SU-DHL-6 (cell line): Measurements from ENCODE around the gene RALGPS1.

Experiments
- H2AFZ ChIP-seq: fragments of 200-600 bp; sonication (generic); 2 replicates; pipeline ENCODE4 v1.6.1; 2014; ENCODE audit warnings: low read depth, mild to moderate bottlenecking, moderate library complexity, mixed read lengths, antibody characterized with exemption, low read length; ENCODE audit not compliant: severe bottlenecking
- H3F3A ChIP-seq: fragments of 200-600 bp; shearing (Covaris generic); 2 replicates; pipeline ENCODE4 v1.6.0; 2016; ENCODE audit warnings: antibody characterized with exemption, mild to moderate bottlenecking; ENCODE audit not compliant: insufficient read depth
- H3K27ac ChIP-seq: fragments of 200-600 bp; sonication (generic); 2 replicates; pipeline ENCODE4 v1.5.1; 2016; ENCODE audit warnings: low read depth, mild to moderate bottlenecking, low read length, moderate library complexity, mixed read lengths
- H3K27me3 ChIP-seq: fragments of 200-600 bp; sonication (generic), shearing (Covaris generic); 2 replicates; pipeline ENCODE4 v1.6.0; 2014; ENCODE audit warnings: mild to moderate bottlenecking, low read length
- H3K36me3 ChIP-seq: fragments of 200-600 bp; sonication (generic); 2 replicates; pipeline ENCODE4 v1.6.1; 2014; ENCODE audit warnings: mild to moderate bottlenecking, low read length, mixed read lengths
- H3K4me2 ChIP-seq: fragments of 300-600, 200-600 bp; shearing (Covaris generic), sonication (generic); 2 replicates; pipeline ENCODE4 v1.6.0; 2014; ENCODE audit warnings: low read length, low read depth, mild to moderate bottlenecking; ENCODE audit not compliant: poor library complexity, severe bottlenecking
- H3K4me3 ChIP-seq: fragments of 200-600 bp; sonication (generic); 2 replicates; pipeline ENCODE4 v1.5.1; 2014; ENCODE audit warnings: antibody characterized with exemption, low read length, mild to moderate bottlenecking, mixed read lengths; ENCODE audit not compliant: insufficient read depth, poor library complexity, severe bottlenecking
- H3K79me2 ChIP-seq: fragments of 200-600 bp; sonication (generic); 2 replicates; pipeline ENCODE4 v1.6.1; 2014; ENCODE audit warnings: mild to moderate bottlenecking, low read length, moderate library complexity; ENCODE audit not compliant: insufficient read depth
- H3K9ac ChIP-seq: fragments of 200-600 bp; sonication (generic); 2 replicates; pipeline ENCODE4 v1.7.0; 2014; ENCODE audit warnings: mild to moderate bottlenecking, low read length
- H3K9me2 ChIP-seq: fragments of 200-600 bp; sonication (generic); replicated peaks from 2 replicates; pipeline ENCODE4 v1.6.1; 2014; ENCODE audit warnings: low read length; ENCODE audit not compliant: insufficient read depth
- H3K9me3 ChIP-seq: fragments of 200-600 bp; sonication (generic); 2 replicates; pipeline ENCODE4 v1.6.1; 2014; ENCODE audit warnings: low read length, mixed read lengths; ENCODE audit not compliant: insufficient read depth
- H4K20me1 ChIP-seq: fragments of 200-600 bp; sonication (generic); 2 replicates; pipeline ENCODE4 v1.6.1; 2014; ENCODE audit warnings: low read depth, mild to moderate bottlenecking, antibody characterized with exemption, low read length, moderate library complexity, mixed read lengths
- CTCF ChIP-seq: fragments of 200-600 bp; sonication (generic); IDR thresholded peaks from one replicate; pipeline ENCODE4 v1.5.1; 2017; ENCODE audit warnings: antibody characterized with exemption, mild to moderate bottlenecking, low read length, moderate library complexity; ENCODE audit not compliant: insufficient read depth, poor library complexity, severe bottlenecking
- EZH2phosphoT487 ChIP-seq: fragments of 200-600 bp; sonication (generic), shearing (Covaris generic); conservative IDR thresholded peaks from 2 replicates; pipeline ENCODE4 v1.6.1; 2018; ENCODE audit warnings: mild to moderate bottlenecking, antibody characterized with exemption, low read length, moderate library complexity, mixed read lengths

Gene RALGPS1

DNA sequence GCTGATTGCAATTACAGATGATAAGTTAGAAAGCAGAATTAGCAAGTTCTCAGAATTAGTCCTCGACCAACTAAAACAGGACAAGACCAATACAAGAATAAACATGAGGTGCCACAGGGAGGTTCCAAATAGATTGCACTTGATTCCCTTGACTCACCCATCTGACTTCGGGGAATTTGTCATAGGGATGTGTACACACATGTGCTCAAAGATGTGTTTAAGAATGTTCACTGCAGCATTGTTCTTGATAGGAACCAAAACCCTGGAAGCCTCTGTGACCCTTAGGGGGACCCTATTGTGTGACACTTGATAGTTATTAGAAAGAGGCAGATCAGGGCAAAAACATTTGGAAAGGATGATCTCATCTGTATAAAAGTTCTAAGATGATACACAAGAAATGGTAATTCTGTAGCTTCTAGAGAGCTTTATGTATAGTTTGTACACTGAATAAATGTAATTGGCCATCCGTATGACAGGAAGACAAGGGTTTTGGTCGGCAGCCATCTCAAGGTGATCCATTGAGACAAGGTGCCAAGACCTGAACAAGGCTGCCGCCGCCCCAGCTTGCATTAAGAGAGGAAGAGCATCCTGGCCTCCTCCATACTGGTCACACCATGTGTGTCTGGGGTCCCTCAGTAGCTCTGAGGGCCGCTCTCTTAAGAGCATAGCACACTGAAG is 301.8 kb downstream of the RALGPS1 start:
- Histone ChIP-seq H3K9ac (no peak overlapping the region), H4K20me1 (no peaks in the 10 kb centered on the region), H3K4me2 (no peak overlapping the region), H3K27ac (no peak overlapping the region), H3K79me2 (no peaks in the 10 kb centered on the region), H3K9me2 (no peaks in the 10 kb centered on the region), H3K36me3 (no peaks in the 10 kb centered on the region), H3K9me3 (no peaks in the 10 kb centered on the region), H3K27me3 (no peaks in the 10 kb centered on the region), H2AFZ (no peak overlapping the region), H3F3A (no peaks in the 10 kb centered on the region), H3K4me3 (no peak overlapping the region)
- TF ChIP-seq CTCF (no peak), EZH2phosphoT487 (no peak)

GRCh38 chr9:127216888-127217217 is 302.3 kb downstream of the RALGPS1 start:
- H4K20me1 ChIP-seq: no peaks in the 10 kb centered on the region
- no peak overlapping the region for H2AFZ ChIP-seq
- no peaks in the 10 kb centered on the region for H3K27me3 ChIP-seq
- H3K9me2 ChIP-seq: no peaks in the 10 kb centered on the region
- no peaks in the 10 kb centered on the region for H3F3A ChIP-seq
- no peak overlapping the region for H3K27ac ChIP-seq
- H3K4me3 ChIP-seq: no peak overlapping the region
- no peaks in the 10 kb centered on the region for H3K79me2 ChIP-seq
- no peak overlapping the region for H3K9ac ChIP-seq
- TF ChIP-seq CTCF: no peak
- no peaks in the 10 kb centered on the region for H3K9me3 ChIP-seq
- H3K4me2 ChIP-seq: no peak overlapping the region
- H3K36me3 ChIP-seq: no peaks in the 10 kb centered on the region

GRCh38 chr9:127218818-127219217 is 304.2 kb downstream of the RALGPS1 start:
- TF ChIP-seq CTCF (no peak), EZH2phosphoT487 (no peak)
- no peak overlapping the region for H3K27ac ChIP-seq
- no peaks in the 10 kb centered on the region for H3K27me3 ChIP-seq
- H3K4me2 ChIP-seq: no peak overlapping the region
- no peak overlapping the region for H2AFZ ChIP-seq
- H3K9ac ChIP-seq: no peak overlapping the region
- no peaks in the 10 kb centered on the region for H3K79me2 ChIP-seq
- no peaks in the 10 kb centered on the region for H3K9me3 ChIP-seq
- H3K36me3 ChIP-seq: no peaks in the 10 kb centered on the region
- H4K20me1 ChIP-seq: no peaks in the 10 kb centered on the region
- no peak overlapping the region for H3K4me3 ChIP-seq
- H3K9me2 ChIP-seq: no peaks in the 10 kb centered on the region
- no peaks in the 10 kb centered on the region for H3F3A ChIP-seq
